ENCODE data around the gene ADSL. TPM values are rescaled to one million over a fixed set of nuclear protein-coding genes. Genes with fewer than 3 reads are reported as not detected.
"Not testable (repeated sequence)": the region's sequence is repeated elsewhere in the genome, so short reads cannot be mapped to it uniquely, and the experiment has no call there.

Gene ADSL
- total RNA-seq, 4 donors from 2014 or later, result 41.8 to 51.7 (median 45.2) TPM

DNA sequence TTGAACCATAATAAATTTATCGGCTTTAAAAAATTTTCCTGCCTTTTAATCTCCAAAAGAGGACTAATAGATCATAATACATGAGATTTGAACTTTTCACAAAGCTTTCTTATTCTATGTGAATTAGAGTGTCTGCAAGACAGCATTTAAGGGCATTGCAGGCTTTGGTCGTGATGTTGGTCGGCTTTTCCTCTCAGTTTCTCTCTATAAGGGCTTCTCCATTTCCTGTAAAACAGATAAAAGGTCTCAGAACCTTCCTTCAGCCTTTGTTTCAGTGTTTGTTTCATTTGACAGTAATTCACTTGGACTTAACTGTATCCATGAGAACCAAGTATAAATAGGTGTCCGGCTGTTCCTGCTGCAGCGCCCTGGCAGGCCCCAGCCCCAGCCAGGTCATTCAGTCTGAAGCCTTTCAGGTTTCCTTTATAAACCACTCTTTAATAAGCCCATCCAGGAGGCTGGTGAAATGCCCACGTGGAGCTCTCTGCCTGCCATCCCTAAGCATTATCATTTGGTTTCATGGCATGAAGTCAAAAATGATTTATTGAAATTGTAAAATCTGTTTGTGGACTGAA, 37.2 kb upstream of the ADSL start:
- H3K36me3 ChIP-seq, result peaks cover 88% of the 10 kb centered on the region
- WGBS, result 85% methylated on average over 6 of the region's 6 CpGs
- TF ChIP-seq, protein P1, sequence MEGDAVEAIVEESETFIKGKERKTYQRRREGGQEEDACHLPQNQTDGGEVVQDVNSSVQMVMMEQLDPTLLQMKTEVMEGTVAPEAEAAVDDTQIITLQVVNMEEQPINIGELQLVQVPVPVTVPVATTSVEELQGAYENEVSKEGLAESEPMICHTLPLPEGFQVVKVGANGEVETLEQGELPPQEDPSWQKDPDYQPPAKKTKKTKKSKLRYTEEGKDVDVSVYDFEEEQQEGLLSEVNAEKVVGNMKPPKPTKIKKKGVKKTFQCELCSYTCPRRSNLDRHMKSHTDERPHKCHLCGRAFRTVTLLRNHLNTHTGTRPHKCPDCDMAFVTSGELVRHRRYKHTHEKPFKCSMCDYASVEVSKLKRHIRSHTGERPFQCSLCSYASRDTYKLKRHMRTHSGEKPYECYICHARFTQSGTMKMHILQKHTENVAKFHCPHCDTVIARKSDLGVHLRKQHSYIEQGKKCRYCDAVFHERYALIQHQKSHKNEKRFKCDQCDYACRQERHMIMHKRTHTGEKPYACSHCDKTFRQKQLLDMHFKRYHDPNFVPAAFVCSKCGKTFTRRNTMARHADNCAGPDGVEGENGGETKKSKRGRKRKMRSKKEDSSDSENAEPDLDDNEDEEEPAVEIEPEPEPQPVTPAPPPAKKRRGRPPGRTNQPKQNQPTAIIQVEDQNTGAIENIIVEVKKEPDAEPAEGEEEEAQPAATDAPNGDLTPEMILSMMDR (IDR thresholded peaks at IDR 0.05), result no peak
- TF ChIP-seq POLR2A (IDR thresholded peaks at IDR 0.05), result no peak
- no peak for TF ChIP-seq EP300 (IDR thresholded peaks at IDR 0.05)
- TF ChIP-seq POLR2AphosphoS5 (IDR thresholded peaks at IDR 0.05), result no peak
- DNase-seq (ENCODE audit: low spot score in 2 of 2), result no peak
- no peaks in the 10 kb centered on the region for H3K27me3 ChIP-seq
- no peak overlapping the region for H3K4me3 ChIP-seq
- H3K9me3 ChIP-seq, result no peaks in the 10 kb centered on the region
- H3K4me1 ChIP-seq, result peaks cover 7% of the 10 kb centered on the region
- peak overlapping the region; percentile 69 for H3K27ac ChIP-seq

DNA sequence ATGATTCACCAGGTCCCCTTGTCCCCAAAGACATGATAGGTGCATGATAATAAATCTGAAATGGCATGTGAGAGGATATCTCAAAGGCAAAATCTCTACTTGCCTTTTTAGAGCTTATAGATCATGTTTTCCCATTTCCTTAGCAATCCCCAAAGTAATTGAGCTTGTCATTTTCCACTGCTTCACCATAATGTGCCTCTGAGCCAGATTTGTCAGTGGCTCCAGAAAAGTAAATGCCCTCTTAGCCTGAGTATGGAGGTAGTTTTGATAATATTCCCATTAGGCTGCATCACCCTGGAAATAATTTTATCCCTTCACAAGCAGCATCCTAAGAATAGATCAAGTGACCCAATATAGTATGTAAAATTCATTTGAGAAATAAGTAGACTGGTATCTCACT, 36.7 kb upstream of the ADSL start:
- Histone ChIP-seq H3K4me1 (peaks cover 7% of the 10 kb centered on the region), H3K27me3 (no peaks in the 10 kb centered on the region), H3K9me3 (no peaks in the 10 kb centered on the region), H3K36me3 (peaks cover 94% of the 10 kb centered on the region), H3K27ac (peak overlapping the region; percentile 69), H3K4me3 (no peak overlapping the region)
- TF ChIP-seq, protein P1 (IDR thresholded peaks at IDR 0.05), result no peak
- TF ChIP-seq EP300 (IDR thresholded peaks at IDR 0.05) (no peak), POLR2A (IDR thresholded peaks at IDR 0.05) (no peak), POLR2AphosphoS5 (IDR thresholded peaks at IDR 0.05) (no peak)
- DNase-seq (ENCODE audit: low spot score in 2 of 2), result no peak

DNA sequence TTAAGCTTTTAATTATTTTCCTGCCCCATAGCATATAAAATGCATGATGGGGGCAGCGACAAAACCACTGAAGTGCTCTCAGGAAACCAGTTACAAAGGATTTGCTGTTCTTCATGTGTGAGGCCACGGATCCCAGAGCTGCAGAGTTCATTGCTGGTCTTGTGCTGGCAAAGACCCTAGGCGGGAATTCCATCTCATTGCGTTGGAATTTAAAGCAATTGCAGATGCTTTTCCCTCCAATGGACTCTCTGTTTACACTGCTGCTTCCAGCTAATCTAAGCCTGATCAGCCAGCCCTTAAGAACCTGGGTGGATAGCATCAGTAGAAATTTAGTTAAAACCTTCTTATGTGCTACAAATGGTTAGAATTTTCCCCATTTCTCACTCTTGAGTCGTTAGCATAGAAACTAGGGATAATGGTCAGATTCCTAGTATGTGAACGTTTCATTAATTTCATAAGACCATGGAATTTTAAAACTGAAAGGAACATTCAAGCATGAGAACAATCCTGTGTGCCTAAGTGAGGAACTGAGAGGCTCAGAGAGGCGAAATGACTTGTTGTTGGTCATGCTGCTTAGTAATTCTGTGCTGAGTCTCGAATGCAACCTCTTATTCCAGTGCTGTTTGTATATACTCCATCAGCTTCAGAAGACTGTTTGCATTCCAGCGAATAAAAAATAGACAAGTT, 36.1 kb upstream of the ADSL start:
- DNase-seq (ENCODE audit: low spot score in 2 of 2), result no peak
- peak overlapping the region; percentile 69 for H3K27ac ChIP-seq
- peaks cover 95% of the 10 kb centered on the region for H3K36me3 ChIP-seq
- H3K27me3 ChIP-seq, result no peaks in the 10 kb centered on the region
- peaks cover 7% of the 10 kb centered on the region for H3K4me1 ChIP-seq
- no peaks in the 10 kb centered on the region for H3K9me3 ChIP-seq
- no peak overlapping the region for H3K4me3 ChIP-seq
- TF ChIP-seq EP300 (IDR thresholded peaks at IDR 0.05), result no peak
- no peak for TF ChIP-seq POLR2A (IDR thresholded peaks at IDR 0.05)
- TF ChIP-seq, protein P1 (IDR thresholded peaks at IDR 0.05), result no peak
- TF ChIP-seq POLR2AphosphoS5 (IDR thresholded peaks at IDR 0.05), result peak in 1 of 3 donors; percentile 6
- 65% methylated on average over 9 of the region's 9 CpGs for WGBS

DNA sequence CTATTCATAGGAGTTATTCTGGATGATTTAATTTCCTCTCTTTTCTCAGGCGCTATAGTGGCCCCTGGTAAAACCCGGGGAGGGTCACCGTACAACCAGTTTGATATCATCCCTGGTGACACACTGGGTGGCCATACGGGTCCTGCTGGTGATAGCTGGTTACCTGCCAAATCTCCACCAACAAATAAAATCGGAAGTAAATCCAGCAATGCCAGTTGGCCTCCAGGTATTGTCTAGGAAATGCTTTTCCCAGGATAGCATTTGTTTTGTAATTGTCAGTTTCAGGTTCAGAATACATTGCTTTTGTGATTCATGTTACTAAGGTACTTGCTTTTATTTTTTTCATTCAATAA, 35.6 kb upstream of the ADSL start:
- no peak for DNase-seq (ENCODE audit: low spot score in 2 of 2)

DNA sequence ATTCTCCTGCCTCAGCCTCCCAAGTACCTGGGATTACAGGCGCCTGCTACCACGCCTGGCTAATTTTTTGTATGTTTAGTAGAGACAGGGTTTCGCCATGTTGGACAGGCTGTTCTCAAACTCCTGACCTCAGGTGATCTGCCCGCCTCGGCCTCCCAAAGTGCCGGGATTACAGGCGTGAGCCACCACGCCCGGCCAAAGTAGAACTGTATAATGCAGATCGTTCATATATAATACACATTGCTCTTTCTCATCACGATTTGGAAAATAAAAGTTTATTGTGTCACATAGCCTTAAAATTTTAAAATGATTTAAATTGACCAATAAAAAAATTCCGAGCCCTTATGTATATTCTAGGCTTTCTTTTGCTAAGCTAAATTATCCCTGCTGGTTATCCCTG, 34.7 kb upstream of the ADSL start:
- H3K36me3 ChIP-seq, result peaks cover 98% of the 10 kb centered on the region
- not testable (repeated sequence) for H3K27ac ChIP-seq; H3K9me3 ChIP-seq; DNase-seq (ENCODE audit: low spot score in 2 of 2); H3K4me1 ChIP-seq; H3K4me3 ChIP-seq; H3K27me3 ChIP-seq
- 91% methylated on average over 12 of the region's 12 CpGs for WGBS

More for the DNA sequence above, 35.6 kb upstream of the ADSL start:
- Histone ChIP-seq H3K9me3 (no peaks in the 10 kb centered on the region), H3K27ac (peak overlapping the region; percentile 69), H3K27me3 (no peaks in the 10 kb centered on the region), H3K4me3 (no peak overlapping the region), H3K36me3 (peaks cover 95% of the 10 kb centered on the region), H3K4me1 (peaks cover 7% of the 10 kb centered on the region)
- TF ChIP-seq, protein P1 (IDR thresholded peaks at IDR 0.05), result no peak
- TF ChIP-seq EP300 (IDR thresholded peaks at IDR 0.05), result no peak
- TF ChIP-seq POLR2AphosphoS5 (IDR thresholded peaks at IDR 0.05), result no peak
- no peak for TF ChIP-seq POLR2A (IDR thresholded peaks at IDR 0.05)
- WGBS, result 65% methylated on average over 5 of the region's 5 CpGs

Data from suprapubic skin (tissue), 4 donors.